Measurements from ENCODE around the gene UAP1L1.

DNA sequence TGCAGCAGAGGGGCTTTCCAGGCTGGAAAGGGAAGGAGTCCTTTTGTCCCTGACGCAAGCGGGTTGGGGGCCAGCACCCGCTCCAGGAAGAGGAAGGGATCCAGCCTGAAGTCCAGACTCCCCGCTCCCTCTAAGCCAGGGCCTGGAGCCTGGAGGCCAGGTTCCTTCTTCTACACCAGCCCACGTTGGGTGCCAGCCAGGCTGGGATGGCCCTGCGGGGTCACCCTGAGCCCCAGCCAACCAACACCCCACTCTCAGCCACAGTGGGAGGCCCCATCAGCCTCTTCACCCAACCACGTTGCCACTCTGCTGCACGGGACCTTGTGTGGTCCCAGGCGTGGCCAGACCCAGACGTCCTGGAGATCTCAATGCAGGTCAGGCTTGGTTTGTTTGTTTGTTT lies 44.5 kb upstream of the UAP1L1 start:
- TF ChIP-seq POLR2A (IDR thresholded peaks at IDR 0.05; ENCODE audit: low read depth, low read length) (no peak), RCOR1 (IDR thresholded peaks at IDR 0.05; ENCODE audit: insufficient replicate concordance, low read length) (no peak), RAD21 (IDR thresholded peaks at IDR 0.05; ENCODE audit: low read length) (no peak), NFE2L2 (IDR thresholded peaks at IDR 0.05; ENCODE audit: low read depth, low read length) (no peak), MXI1 (IDR thresholded peaks at IDR 0.05; ENCODE audit: borderline replicate concordance, low read depth, low read length) (no peak), FOS (IDR thresholded peaks at IDR 0.05; ENCODE audit: low read depth, low read length) (no peak), SMC3 (IDR thresholded peaks at IDR 0.05; ENCODE audit: low read depth, low read length) (no peak), BHLHE40 (IDR thresholded peaks at IDR 0.05; ENCODE audit: low read depth, low read length) (no peak)
- TF ChIP-seq, protein P1, sequence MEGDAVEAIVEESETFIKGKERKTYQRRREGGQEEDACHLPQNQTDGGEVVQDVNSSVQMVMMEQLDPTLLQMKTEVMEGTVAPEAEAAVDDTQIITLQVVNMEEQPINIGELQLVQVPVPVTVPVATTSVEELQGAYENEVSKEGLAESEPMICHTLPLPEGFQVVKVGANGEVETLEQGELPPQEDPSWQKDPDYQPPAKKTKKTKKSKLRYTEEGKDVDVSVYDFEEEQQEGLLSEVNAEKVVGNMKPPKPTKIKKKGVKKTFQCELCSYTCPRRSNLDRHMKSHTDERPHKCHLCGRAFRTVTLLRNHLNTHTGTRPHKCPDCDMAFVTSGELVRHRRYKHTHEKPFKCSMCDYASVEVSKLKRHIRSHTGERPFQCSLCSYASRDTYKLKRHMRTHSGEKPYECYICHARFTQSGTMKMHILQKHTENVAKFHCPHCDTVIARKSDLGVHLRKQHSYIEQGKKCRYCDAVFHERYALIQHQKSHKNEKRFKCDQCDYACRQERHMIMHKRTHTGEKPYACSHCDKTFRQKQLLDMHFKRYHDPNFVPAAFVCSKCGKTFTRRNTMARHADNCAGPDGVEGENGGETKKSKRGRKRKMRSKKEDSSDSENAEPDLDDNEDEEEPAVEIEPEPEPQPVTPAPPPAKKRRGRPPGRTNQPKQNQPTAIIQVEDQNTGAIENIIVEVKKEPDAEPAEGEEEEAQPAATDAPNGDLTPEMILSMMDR (conservative IDR thresholded peaks at IDR 0.05; ENCODE audit: low read depth, low read length) = no peak
- TF ChIP-seq, protein P2, sequence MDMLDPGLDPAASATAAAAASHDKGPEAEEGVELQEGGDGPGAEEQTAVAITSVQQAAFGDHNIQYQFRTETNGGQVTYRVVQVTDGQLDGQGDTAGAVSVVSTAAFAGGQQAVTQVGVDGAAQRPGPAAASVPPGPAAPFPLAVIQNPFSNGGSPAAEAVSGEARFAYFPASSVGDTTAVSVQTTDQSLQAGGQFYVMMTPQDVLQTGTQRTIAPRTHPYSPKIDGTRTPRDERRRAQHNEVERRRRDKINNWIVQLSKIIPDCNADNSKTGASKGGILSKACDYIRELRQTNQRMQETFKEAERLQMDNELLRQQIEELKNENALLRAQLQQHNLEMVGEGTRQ (IDR thresholded peaks at IDR 0.05; ENCODE audit: low read depth, low read length) = no peak
- TF ChIP-seq, protein P3, sequence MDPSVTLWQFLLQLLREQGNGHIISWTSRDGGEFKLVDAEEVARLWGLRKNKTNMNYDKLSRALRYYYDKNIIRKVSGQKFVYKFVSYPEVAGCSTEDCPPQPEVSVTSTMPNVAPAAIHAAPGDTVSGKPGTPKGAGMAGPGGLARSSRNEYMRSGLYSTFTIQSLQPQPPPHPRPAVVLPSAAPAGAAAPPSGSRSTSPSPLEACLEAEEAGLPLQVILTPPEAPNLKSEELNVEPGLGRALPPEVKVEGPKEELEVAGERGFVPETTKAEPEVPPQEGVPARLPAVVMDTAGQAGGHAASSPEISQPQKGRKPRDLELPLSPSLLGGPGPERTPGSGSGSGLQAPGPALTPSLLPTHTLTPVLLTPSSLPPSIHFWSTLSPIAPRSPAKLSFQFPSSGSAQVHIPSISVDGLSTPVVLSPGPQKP (IDR thresholded peaks at IDR 0.05; ENCODE audit: borderline replicate concordance, low read depth, low read length) = no peak
